Measurements from ENCODE around the gene PNRC2.

PNRC2 gene

GRCh38 chr1:24003331-24003972, 43.8 kb downstream of the PNRC2 start (continued):
- TF ChIP-seq ZNF280C (tag by site-specific recombination; IDR thresholded peaks at IDR 0.05) = no peak
- TF ChIP-seq, protein P1, sequence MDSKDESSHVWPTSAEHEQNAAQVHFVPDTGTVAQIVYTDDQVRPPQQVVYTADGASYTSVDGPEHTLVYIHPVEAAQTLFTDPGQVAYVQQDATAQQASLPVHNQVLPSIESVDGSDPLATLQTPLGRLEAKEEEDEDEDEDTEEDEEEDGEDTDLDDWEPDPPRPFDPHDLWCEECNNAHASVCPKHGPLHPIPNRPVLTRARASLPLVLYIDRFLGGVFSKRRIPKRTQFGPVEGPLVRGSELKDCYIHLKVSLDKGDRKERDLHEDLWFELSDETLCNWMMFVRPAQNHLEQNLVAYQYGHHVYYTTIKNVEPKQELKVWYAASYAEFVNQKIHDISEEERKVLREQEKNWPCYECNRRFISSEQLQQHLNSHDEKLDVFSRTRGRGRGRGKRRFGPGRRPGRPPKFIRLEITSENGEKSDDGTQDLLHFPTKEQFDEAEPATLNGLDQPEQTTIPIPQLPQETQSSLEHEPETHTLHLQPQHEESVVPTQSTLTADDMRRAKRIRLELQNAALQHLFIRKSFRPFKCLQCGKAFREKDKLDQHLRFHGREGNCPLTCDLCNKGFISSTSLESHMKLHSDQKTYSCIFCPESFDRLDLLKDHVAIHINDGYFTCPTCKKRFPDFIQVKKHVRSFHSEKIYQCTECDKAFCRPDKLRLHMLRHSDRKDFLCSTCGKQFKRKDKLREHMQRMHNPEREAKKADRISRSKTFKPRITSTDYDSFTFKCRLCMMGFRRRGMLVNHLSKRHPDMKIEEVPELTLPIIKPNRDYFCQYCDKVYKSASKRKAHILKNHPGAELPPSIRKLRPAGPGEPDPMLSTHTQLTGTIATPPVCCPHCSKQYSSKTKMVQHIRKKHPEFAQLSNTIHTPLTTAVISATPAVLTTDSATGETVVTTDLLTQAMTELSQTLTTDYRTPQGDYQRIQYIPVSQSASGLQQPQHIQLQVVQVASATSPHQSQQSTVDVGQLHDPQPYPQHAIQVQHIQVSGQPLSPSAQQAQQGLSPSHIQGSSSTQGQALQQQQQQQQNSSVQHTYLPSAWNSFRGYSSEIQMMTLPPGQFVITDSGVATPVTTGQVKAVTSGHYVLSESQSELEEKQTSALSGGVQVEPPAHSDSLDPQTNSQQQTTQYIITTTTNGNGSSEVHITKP (tag by site-specific recombination; IDR thresholded peaks at IDR 0.05) = peak; percentile 26
- TF ChIP-seq ZNF692 (tag by site-specific recombination; IDR thresholded peaks at IDR 0.05) = peak; percentile 71
- TF ChIP-seq HOXD13 (CRISPR knock-in tag; IDR thresholded peaks at IDR 0.05; ENCODE audit: borderline replicate concordance) = no peak
- no peak for TF ChIP-seq ZNF768 (tag by site-specific recombination; IDR thresholded peaks at IDR 0.05)
- TF ChIP-seq HOXC10 (CRISPR knock-in tag; IDR thresholded peaks at IDR 0.05) = no peak
- TF ChIP-seq INSM2 (tag by site-specific recombination; IDR thresholded peaks at IDR 0.05) = no peak
- TF ChIP-seq ZNF560 (tag by site-specific recombination; IDR thresholded peaks at IDR 0.05; ENCODE audit: borderline replicate concordance) = no peak
- TF ChIP-seq ZNF677 (tag by site-specific recombination; IDR thresholded peaks at IDR 0.05) = no peak
- TF ChIP-seq ZNF530 (tag by site-specific recombination; IDR thresholded peaks at IDR 0.05; ENCODE audit: low read depth) = no peak
- TF ChIP-seq SALL2 (tag by site-specific recombination; IDR thresholded peaks at IDR 0.05; ENCODE audit: borderline replicate concordance) = no peak
- TF ChIP-seq ZNF558 (tag by site-specific recombination; IDR thresholded peaks at IDR 0.05) = no peak
- TF ChIP-seq ZBTB48 (tag by site-specific recombination; IDR thresholded peaks at IDR 0.05) = no peak
- no peak for TF ChIP-seq ZNF660 (tag by site-specific recombination; IDR thresholded peaks at IDR 0.05)
- TF ChIP-seq ZNF366 (tag by site-specific recombination; conservative IDR thresholded peaks at IDR 0.05) = peak; percentile 58; the same call in 1 of the 2 replicates
- TF ChIP-seq ZNF623 (tag by site-specific recombination; IDR thresholded peaks at IDR 0.05) = no peak
- no peak for TF ChIP-seq ZNF311 (tag by site-specific recombination; IDR thresholded peaks at IDR 0.05; ENCODE audit: borderline replicate concordance)
- no peak for TF ChIP-seq OVOL3 (tag by site-specific recombination; IDR thresholded peaks at IDR 0.05)
- TF ChIP-seq, protein P2, sequence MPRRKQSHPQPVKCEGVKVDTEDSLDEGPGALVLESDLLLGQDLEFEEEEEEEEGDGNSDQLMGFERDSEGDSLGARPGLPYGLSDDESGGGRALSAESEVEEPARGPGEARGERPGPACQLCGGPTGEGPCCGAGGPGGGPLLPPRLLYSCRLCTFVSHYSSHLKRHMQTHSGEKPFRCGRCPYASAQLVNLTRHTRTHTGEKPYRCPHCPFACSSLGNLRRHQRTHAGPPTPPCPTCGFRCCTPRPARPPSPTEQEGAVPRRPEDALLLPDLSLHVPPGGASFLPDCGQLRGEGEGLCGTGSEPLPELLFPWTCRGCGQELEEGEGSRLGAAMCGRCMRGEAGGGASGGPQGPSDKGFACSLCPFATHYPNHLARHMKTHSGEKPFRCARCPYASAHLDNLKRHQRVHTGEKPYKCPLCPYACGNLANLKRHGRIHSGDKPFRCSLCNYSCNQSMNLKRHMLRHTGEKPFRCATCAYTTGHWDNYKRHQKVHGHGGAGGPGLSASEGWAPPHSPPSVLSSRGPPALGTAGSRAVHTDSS (tag by site-specific recombination; IDR thresholded peaks at IDR 0.05) = no peak
- no peak for TF ChIP-seq ZBTB20 (tag by site-specific recombination; IDR thresholded peaks at IDR 0.05)
- no peak for TF ChIP-seq ZNF157 (tag by site-specific recombination; IDR thresholded peaks at IDR 0.05)
- no peak for TF ChIP-seq ZNF202 (tag by site-specific recombination; IDR thresholded peaks at IDR 0.05; ENCODE audit: borderline replicate concordance)
- TF ChIP-seq ZNF449 (tag by site-specific recombination; IDR thresholded peaks at IDR 0.05) = peak; percentile 99
- TF ChIP-seq ZNF37A (tag by site-specific recombination; IDR thresholded peaks at IDR 0.05) = no peak
- TF ChIP-seq GFI1B (tag by site-specific recombination; IDR thresholded peaks at IDR 0.05) = 0 out of 2 replicates have a peak, but pooled peaks have one; percentile 31
- no peak for TF ChIP-seq ZSCAN18 (tag by site-specific recombination; IDR thresholded peaks at IDR 0.05)
- TF ChIP-seq ZNF624 (tag by site-specific recombination; IDR thresholded peaks at IDR 0.05) = no peak
